Suppressor macrophage treated with lipopolysaccharide for 1 hour (primary cell): ENCODE results near the gene NKX2-1.
"Not testable (repeated sequence)": the region's sequence is repeated elsewhere in the genome, so short reads cannot be mapped to it uniquely, and the experiment has no call there.

ENCODE experiments used
- DNase-seq, 3 donors: peaks; one replicate each; pipeline ENCODE4 v3.0.0-alpha.2; 2020 to 2022

NKX2-1 gene

DNA sequence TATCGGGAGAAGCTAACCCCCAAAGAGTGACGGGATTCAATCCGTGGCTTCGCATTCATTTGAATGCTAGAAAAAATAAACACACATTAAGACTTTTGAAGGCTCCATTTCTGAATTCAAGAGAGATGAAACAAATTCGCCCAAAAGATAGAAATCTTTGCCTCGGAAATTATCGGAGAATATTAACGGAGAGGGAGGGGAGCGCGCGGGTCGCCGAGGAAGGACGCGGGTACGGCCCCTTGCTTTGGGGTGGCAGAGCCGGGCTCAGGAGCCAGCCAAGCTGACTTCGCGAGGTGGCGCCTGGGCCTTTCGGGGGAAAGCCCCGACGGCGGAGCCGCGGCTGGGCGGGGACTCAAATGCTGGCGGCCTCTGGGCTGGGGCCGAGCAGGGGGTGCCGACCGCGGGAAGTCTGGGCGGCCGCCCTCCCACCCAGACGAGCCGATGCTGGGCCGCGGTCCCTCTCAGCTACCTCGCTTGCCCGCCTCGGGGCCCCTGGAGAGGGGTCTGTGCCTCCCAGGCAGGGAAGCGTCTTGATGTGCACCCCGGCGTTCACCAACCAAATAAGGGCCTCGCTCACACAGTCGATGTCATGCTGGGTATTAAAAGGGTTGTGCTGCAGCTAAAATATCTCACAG lies 14.7 kb downstream of the NKX2-1 start:
- peak in 2 of 3 donors; percentile 14 to 39 for DNase-seq

DNA sequence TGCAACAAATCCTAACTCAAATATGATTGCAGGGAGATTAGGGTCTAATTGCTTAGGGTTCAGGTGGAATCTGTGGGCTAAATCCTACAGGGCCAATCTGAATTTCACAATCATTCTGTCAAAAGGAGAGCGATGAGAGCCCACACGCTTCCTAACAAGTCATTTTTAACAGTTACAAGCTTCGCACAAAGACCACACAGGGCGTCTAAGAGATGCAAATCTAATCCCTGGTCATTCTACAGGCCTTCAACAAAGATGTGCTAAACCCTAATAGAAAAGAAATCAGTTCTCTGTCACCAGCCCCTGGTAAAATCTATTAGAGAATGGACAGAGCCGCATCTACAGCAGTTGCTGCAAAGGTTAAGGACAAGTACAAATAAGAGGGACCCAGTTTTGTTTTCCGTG lies 15.3 kb downstream of the NKX2-1 start:
- no peak for DNase-seq

DNA sequence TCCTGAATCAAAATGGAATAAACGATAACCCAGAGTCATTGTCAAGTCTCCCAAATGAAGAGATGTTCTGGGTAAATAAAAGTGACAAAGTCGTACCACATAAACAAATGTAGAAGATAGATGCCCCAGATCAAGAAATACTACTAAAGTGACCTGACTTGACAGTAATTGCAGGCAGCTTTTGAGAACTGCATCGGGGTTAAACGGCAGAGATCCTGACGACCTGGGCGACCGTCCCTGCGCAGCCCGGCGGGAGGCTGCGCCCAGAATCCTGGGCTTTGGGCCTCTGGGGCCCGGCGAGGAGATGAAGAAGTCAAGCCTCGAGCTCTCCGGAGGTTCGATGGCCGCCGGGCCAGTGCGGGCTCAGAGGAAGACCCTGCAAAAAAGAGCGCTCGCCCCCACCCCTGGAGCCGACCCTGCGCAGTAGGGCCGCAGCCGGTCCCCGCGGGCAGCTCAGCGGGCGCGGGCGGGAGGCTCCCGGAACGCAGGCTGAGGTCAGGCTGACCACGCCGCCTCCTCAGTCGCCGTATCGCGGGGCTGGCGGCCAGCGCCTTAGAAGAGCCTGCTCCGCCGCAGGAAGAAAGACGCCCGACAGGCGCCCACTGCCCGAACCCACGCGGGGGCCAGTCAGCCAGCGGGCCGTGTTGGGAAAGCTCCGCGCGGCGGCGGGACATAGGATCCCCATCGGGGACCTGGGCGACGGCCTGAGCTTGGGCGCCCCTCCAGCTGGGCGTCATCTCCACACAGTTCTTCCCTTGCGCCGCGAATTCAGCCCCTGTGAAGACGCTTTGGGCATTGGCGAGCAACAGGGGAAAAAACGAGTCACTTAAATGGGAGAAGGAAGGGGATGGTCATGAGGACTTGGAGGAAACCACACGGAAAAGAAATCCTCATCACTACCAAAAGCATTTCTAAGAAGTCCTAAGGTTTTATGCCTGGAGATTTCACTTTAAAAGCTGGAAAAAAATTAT lies 16.0 kb downstream of the NKX2-1 start:
- DNase-seq: no peak

DNA sequence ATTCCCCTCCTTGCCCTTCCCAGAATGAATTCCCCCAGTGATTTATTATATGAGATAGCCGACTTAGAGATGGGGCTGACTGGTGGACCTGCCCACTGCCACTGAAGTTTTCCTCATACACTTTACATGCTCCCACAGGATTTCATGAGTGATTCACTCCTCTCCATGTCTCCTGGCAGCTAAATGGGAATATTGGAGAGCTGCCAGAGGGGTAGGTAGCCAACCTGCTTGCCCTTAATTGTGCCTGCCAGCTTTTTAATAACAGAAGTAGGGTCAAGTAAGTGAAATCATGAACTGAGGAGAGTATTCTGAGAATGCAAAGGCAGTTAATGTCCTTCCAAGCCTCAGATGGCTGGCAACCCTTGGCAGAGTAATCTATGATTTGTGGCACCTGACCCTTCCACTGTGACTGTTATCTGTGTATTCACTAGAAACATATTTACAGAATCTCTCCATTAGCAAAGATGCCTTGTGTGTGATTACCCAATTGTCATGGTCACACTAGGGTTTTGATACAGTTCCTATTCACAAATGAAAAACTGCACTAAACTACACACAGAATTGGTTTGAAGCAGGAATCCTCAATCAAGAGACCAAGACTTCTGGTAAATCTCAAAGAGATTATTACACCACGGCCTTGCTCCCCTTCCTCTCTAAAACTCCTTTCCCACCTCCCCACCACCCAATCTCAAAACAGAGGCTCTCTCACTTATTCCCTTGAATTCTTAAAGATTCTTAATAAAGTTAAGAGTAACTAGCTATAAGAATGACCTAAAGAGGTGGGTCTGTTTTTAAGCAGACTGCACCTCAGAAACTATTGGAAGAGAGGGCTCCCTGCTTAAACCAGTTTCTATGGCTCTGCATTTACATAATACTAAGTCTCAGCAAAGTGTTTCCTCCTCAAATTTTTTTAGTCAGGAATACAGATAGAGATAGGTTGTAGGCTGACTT lies 17.2 kb downstream of the NKX2-1 start:
- no peak for DNase-seq

DNA sequence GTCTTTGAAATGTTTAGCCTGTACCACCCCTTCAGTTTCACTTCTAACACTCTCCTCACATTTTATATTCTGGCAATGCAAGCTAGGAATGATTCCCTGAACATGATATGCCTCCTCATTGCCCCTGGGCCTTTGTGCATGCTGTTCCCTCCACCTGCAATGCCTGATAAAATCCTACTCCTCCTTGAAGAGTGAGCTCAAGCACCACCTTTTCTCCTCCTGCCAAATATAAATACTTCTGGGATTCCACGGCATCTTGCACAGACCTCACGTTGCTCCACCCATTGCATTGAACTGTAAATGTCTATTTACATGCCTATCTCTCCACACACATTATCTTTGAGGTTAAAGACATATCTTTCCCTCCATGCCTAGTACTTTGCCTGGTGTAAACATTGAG lies 21.1 kb downstream of the NKX2-1 start:
- no peak for DNase-seq

DNA sequence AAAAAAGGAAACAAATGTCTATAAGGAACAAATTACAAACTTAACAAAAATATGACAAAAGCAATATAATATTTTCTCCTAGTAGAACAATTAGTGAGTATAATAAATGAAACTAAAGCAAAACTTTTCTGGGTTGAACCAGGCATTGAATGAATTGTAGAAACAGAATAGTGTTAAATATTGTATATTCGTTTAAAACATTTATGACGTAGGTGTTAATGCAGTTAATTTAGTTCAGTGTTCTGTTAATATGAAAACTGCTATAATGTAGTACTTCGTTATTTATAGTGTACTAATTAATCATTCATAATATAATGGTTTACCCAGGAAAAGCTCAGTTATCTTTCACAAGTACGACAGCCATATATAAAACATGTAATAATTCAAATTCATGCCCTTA lies 23.7 kb downstream of the NKX2-1 start:
- DNase-seq: no peak

DNA sequence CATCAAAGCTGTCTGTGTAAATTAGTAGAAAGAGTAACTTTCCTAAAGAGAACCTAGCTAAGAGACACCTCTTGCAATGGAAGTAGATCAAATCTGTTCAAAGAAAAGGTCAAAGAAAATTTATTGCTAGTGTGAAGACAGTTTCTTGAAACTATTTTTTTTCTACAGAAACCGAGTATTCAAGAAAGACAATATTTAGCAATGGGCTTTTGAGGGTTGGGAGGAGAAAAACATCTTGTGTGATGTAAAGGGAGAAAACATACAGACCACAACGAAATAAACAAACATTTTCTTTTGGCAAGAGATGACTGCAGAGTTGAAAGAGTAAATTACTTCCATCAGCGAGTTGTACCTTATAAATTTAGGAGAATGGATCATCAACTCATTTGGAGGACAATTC lies 24.4 kb downstream of the NKX2-1 start:
- no peak for DNase-seq

DNA sequence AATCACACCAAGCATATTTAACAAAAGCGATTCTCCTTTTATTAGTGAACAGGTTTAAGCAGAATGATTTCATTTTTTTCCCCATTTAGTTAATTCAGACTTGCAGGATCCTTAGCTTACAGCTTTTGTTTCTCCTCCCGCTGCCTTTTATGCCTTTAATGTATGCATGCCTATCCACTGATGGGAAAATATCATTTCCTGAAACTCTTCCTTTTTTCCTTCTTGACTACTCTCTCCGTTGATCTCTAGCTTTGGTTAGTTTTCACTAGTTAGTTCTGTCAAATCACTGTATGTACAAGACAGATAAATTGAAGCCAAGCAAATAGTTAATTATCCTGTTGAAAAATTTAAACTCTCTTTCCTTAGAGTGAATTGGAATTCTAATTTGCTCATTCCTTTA lies 26.3 kb downstream of the NKX2-1 start:
- no peak for DNase-seq

DNA sequence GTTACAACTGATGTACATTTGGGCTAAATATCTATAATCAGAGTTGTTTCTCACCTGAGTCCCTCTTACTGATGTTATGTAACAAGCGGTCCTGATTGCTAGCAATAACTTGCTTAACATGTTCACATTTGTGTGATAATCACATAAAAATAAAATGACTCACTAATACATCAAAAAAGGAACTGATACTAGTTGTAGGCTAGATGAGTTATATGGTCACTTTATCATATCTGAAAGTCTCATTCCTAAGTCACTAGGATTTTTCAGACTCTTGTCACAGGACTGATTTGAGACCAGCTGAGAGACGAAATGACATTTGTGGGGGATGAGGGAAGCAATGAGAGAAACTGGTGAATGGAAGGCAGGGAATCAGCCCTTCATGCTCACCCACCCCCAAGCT lies 34.3 kb downstream of the NKX2-1 start:
- peak in 1 of 3 donors; percentile 2 for DNase-seq

DNA sequence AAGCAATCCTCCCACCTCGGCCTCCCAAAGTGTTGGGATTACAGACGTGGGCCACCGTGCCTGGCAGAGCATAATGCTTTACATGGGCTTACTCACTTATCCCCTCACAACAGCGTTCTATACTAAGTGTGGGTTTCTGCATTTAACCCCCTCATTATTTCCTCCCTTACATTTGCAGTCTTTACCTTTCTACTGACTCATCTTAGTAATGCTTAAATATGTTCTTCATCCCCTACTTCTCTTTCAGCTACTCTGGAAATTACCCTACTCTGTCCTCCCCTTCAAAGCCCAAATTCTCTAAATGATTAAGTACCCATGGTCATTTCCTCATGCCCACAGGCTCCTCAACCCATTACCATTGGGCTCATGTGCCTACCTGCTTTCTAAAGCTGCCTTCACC lies 40.7 kb downstream of the NKX2-1 start:
- DNase-seq: no peak

DNA sequence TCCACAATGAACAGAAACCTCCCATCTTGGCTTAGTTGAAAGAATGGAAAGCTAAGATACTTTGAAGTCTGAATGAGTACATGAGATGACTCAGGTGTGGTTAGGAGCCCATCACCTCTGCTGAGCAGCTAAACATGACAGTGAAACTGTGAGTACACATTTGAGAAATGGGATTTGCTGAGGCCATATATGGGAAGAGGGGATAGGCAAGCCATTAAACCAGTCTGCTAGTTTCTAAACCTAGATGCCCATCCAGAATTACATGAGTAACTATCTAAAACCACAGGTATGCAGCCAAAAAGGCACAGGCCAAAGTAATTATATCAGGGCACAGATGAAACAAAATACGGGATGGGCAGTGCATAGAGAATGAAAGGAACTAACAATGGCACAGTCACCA lies 41.2 kb downstream of the NKX2-1 start:
- DNase-seq: no peak

DNA sequence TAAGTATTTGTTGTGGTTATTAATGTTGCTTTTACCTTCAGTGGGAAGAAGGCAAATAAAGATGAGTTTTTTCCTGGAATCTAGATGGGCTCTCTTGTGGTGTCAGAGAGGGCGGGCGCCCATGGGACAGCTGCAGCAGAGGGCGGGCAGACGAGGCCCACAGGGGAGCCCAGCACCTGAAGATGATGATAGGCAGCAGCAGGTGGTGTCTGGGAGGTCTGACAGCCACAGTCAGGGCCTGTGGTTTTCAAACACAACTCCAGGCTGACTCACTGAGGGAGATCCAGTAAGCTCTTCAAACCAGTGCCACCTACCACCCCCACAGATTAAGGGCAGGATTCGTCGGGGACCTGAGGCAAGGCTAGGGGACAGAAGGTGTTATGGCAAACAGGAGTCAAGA lies 42.8 kb downstream of the NKX2-1 start:
- no peak for DNase-seq

DNA sequence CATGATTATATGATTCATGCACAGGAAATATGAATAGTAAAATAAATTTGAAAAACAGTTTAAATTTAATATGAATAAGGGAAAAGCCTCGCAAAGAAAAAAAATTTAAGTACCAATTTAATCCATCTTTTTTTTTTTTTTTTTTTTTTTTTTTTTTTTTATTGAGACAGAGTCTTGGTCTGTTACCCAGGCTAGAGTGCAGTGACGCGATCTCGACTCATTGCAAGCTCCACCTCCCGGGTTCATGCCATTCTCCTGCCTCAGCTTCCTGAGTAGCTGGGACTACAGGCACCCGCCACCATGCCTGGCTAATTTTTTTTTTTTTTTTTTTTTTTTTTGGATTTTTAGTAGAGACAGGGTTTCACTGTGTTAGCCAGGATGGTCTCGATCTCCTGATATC lies 44.0 kb downstream of the NKX2-1 start:
- not testable (repeated sequence) for DNase-seq

DNA sequence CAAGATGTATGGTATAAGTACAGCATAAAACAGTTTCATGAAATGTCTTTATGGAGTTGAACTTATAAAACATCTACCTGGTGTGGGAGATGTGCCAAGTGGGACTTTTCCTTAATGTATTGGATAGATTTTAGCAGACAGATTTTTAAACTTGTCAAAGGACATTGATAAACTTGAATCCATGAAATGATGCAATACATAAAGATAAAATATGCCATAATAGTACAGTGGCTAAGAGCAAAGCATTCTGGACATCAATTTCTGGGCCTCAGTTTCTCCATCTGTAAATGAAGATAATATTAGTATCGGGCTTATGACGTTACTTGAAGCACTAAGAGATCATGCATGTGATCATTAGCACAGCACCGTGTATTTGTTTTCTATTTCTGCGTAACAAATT lies 45.4 kb downstream of the NKX2-1 start:
- no peak for DNase-seq

DNA sequence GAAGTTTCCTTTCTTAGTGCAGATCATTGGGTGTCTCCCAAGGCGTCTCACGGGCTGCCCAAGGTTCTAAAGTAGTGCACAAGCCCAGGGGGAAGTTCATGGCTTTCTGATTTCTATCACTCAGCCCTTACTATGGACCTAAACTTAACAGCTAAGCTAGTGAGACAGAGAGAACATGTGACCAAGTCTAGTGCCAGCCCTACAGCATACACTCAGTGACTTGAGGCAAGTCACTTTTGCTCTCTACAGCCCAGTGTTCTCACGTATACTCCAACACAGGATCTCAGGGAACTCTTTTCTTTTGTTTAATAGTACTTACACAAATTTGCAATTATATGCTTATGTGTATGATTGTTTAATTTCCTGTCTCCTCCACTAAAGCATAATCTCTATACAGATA lies 48.6 kb downstream of the NKX2-1 start:
- no peak for DNase-seq

DNA sequence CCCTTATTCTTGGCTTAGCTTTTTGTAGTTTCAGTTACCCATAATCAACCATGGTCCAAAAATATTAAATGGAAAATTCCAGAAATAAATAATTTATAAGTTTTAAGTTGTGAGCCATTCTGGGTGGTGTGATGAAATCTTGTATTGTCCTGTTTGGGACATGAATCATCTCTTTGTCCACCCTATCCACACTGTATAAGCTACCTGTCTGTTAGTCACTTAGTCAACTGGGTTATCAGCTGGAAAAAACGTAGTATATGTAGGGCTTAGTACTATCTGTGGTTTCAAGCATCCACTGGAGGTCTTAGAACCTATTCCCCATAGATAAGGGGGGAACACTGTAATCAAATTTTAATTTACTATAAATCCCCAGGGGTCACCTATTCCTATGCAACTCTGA lies 52.7 kb downstream of the NKX2-1 start:
- DNase-seq: no peak
